Activated naive CD4-positive, alpha-beta T cell treated with anti-CD3 and anti-CD28 coated beads, Interleukin-2, amount 50 U/mL, for 24 hours (primary cell): ENCODE results near the gene DAPK3.

ENCODE experiments used
- H3K27ac Mint-ChIP-seq: one replicate; pipeline ENCODE4 v1.8.0; 2021; ENCODE audit warnings: mild to moderate bottlenecking, mixed read lengths
- H3K27me3 Mint-ChIP-seq: one replicate; pipeline ENCODE4 v1.8.0; 2021; ENCODE audit warnings: mixed read lengths
- H3K36me3 Mint-ChIP-seq: one replicate; pipeline ENCODE4 v1.8.0; 2021; ENCODE audit warnings: mixed read lengths
- H3K4me1 Mint-ChIP-seq: one replicate; pipeline ENCODE4 v1.8.0; 2021; ENCODE audit warnings: mixed read lengths
- H3K4me3 Mint-ChIP-seq: one replicate; pipeline ENCODE4 v1.8.0; 2021; ENCODE audit warnings: mild to moderate bottlenecking, mixed read lengths
- H3K9me3 Mint-ChIP-seq: one replicate; pipeline ENCODE4 v1.8.0; 2021; ENCODE audit warnings: mixed read lengths

DAPK3 gene

DNA sequence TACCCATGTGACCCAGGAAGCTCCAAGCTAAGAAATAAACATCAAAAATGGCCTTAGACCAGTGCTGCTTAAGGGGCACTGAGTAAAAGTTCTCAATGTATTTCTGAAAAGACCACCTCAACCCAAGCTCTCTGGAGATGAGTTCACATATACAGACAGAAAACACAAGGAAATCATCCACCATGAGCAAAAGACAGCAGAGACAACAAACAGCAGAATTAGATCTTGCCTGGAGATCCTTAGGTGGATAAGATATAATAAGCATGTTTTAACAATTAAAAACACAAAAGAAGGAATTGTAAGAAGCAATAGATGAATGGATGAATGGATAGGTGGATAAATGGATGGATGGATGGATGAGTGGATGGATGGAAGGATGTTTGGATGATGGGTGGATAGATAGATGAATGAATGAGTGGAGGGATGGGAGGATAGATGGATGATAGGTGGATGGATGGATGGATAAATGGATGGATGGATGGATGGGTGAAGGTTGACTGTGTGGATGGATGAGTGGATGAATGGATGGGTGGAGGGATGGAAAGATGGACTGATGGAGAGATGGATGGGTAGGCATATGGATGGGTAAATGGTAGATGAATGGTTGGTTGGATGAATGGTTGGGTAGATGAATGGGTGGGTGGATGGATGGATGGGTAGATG is 47.7 kb downstream of the DAPK3 start:
- Mint-ChIP-seq H3K4me3 (no peak overlapping the region), H3K36me3 (peaks cover 2% of the 10 kb centered on the region), H3K27ac (no peak overlapping the region), H3K9me3 (no peaks in the 10 kb centered on the region), H3K4me1 (no peaks in the 10 kb centered on the region), H3K27me3 (peaks cover 5% of the 10 kb centered on the region)

DNA sequence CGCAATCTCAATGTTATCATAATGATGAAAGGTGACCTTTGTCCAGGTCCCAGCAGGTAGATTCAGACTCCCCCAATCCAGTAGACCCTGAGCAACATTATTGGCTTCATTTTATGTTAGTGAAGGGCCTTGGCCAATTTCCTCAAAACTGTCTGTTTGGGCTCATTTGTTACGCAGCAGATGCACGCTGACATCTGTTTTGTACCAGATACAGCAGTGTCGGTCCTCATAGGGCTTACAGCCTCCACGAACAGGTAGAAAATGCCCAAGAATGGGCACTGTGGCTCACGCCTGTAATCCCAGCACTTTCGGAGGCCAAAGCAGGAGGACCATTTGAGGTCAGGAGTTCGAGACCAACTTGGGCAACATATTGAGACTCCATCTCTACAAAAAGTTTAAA is 51.1 kb downstream of the DAPK3 start:
- H3K27me3 Mint-ChIP-seq = peaks cover 6% of the 10 kb centered on the region
- H3K36me3 Mint-ChIP-seq = peaks cover 2% of the 10 kb centered on the region
- H3K27ac Mint-ChIP-seq = no peak overlapping the region
- H3K4me1 Mint-ChIP-seq = no peaks in the 10 kb centered on the region
- no peaks in the 10 kb centered on the region for H3K9me3 Mint-ChIP-seq
- no peak overlapping the region for H3K4me3 Mint-ChIP-seq

DNA sequence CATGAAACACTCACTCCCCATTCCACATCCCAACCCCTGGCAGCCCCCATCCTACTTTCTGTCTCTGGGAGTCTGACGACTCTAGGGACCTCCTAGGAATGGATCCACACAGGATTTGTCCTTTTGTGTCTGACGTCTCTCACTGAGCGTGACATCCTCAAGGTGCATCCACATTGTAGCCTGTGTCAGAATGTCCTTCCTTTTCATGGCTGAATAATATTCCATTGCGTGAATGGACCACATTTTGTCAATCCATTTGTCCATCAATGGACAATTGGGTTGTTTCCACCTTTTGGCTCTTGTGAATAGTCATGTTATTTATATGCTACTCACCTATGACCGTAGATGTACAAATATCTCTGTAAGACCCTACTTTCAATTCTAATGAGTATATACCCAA is 54.9 kb downstream of the DAPK3 start:
- H3K27me3 Mint-ChIP-seq = peaks cover 6% of the 10 kb centered on the region
- no peaks in the 10 kb centered on the region for H3K36me3 Mint-ChIP-seq
- H3K27ac Mint-ChIP-seq = no peak overlapping the region
- no peaks in the 10 kb centered on the region for H3K9me3 Mint-ChIP-seq
- H3K4me3 Mint-ChIP-seq = no peak overlapping the region
- H3K4me1 Mint-ChIP-seq = no peaks in the 10 kb centered on the region

DNA sequence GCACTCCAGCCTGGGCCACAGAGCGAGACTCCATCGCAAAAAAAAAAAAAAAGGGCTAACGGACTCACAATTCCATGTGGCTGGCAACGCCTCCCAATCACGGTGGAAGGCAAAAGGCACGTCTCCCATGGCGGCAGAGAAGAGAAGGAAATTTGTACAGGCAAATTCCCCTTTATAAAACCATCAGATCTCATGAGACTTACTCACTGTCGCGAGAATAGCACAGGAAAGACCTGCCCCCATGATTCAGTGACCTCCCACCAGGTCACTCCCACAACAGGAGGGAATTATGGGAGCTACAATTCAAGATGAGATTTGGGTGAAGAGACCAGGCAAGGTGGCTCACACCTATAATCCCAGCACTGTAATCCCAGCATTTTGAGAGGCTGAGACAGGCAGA is 56.7 kb downstream of the DAPK3 start:
- Mint-ChIP-seq H3K27ac (no peak overlapping the region), H3K9me3 (no peaks in the 10 kb centered on the region), H3K4me1 (no peaks in the 10 kb centered on the region), H3K36me3 (no peaks in the 10 kb centered on the region), H3K27me3 (peaks cover 4% of the 10 kb centered on the region), H3K4me3 (no peak overlapping the region)

DNA sequence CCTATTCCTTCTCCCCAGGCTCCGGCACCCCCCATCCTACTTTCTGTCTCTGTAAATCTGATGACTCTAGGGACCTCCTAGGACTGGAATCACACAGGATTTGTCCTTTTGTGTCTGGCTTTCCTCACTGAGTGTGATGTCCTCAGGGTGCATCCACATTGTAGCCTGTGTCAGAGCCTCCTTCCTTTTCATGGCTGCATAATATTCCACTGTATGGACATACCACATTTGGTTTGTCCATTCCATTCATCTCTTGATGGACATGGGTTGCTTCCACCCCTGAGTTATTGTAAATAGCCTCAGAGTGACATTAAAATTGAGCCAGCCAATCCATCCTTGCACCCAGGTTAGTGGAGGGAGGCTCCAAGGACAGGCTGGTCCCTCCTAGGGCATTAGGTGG is 60.8 kb downstream of the DAPK3 start:
- Mint-ChIP-seq H3K4me3 (no peak overlapping the region), H3K9me3 (no peaks in the 10 kb centered on the region), H3K27ac (no peak overlapping the region), H3K27me3 (no peaks in the 10 kb centered on the region), H3K4me1 (no peaks in the 10 kb centered on the region), H3K36me3 (no peaks in the 10 kb centered on the region)
